B cell (primary cell): ENCODE measurements around the gene SUPT5H. TPM values are rescaled to one million over a fixed set of nuclear protein-coding genes. Genes with fewer than 3 reads are reported as not detected.

Experiments
- ATAC-seq: fragments of 200-7000 bp; cut with Tn5 transposase; one replicate; pipeline ENCODE4 v1.10.0; 2021; ENCODE audit warnings: low read depth, mild to moderate bottlenecking, moderate number of reproducible peaks, moderate library complexity
- CTCF ChIA-PET: fragments of 350-600 bp; sonication (Branson Sonifier 250); formaldehyde crosslinking; loops from one replicate; lab custom pipeline; 2021; ENCODE audit warnings: antibody characterized with exemption, inconsistent platforms; lab: Charles Lee
- POLR2A ChIA-PET: fragments of 350-600 bp; sonication (Branson Sonifier 250); formaldehyde crosslinking; loops from one replicate; lab custom pipeline; 2021; ENCODE audit warnings: antibody characterized with exemption; lab: Charles Lee
- DNase-seq: peaks from one replicate; pipeline ENCODE4 v3.0.0; 2013
- H2AFZ ChIP-seq: 2 replicates; pipeline ENCODE4 v1.6.1; 2012; ENCODE audit warnings: mild to moderate bottlenecking, low read depth, low read length; ENCODE audit not compliant: insufficient read depth, poor library complexity, severe bottlenecking
- H3K27ac ChIP-seq, 2 donors: 1 replicate in 1 of 2; 2 replicates in 1 of 2; pipeline ENCODE4 v1.5.1; 2012 to 2013; ENCODE audit warnings: low read length in 2 of 2, mild to moderate bottlenecking in 2 of 2, moderate library complexity in 1 of 2
- H3K27me3 ChIP-seq, 4 experiments: fragments of 200-600 bp in 1 of 4; sonication (generic) in 1 of 4; replicated peaks in 1 of 4; 1 replicate in 2 of 4; 2 replicates in 2 of 4; pipeline versions ENCODE4 v1.6.1 to v1.7.0; 2013 to 2016; ENCODE audit warnings: low read length in 3 of 4, mild to moderate bottlenecking in 2 of 4, mixed read lengths in 1 of 4, moderate library complexity in 1 of 4; ENCODE audit not compliant: insufficient read depth in 4 of 4, control insufficient read depth in 3 of 4; ENCODE audit errors: control extremely low read depth in 1 of 4
- H3K36me3 ChIP-seq, 2 experiments: replicated peaks in 1 of 2; 1 replicate in 1 of 2; 2 replicates in 1 of 2; pipeline versions ENCODE4 v1.6.1 to v1.7.1; 2013; ENCODE audit warnings: low read length in 1 of 2; ENCODE audit not compliant: insufficient read depth in 2 of 2, control insufficient read depth in 1 of 2; ENCODE audit errors: control extremely low read depth in 1 of 2, extremely low read depth in 1 of 2
- H3K4me1 ChIP-seq, 2 donors: fragments of 200-600 bp in 1 of 2; sonication (generic) in 1 of 2; 1 replicate in 1 of 2; 2 replicates in 1 of 2; pipeline versions ENCODE4 v1.5.1 to v1.6.1; 2013 to 2017; ENCODE audit warnings: low read length in 2 of 2; ENCODE audit not compliant: control insufficient read depth in 2 of 2, insufficient read depth in 2 of 2
- H3K4me2 ChIP-seq: replicated peaks from 2 replicates; pipeline ENCODE3; 2012; ENCODE audit warnings: mild to moderate bottlenecking, low read depth, low read length; ENCODE audit not compliant: poor library complexity, severe bottlenecking
- H3K4me3 ChIP-seq, 5 experiments: fragments of 200-600 bp in 1 of 5; sonication (generic) in 1 of 5; 1 replicate in 3 of 5; 2 replicates in 2 of 5; pipeline versions ENCODE4 v1.5.1 to v1.7.0; 2011 to 2016; ENCODE audit warnings: low read length in 4 of 5, mild to moderate bottlenecking in 4 of 5, low read depth in 2 of 5, control low read depth in 1 of 5, moderate library complexity in 1 of 5; ENCODE audit not compliant: insufficient read depth in 1 of 5; ENCODE audit errors: control extremely low read depth in 1 of 5, extremely low read depth in 1 of 5
- H3K79me2 ChIP-seq: fragments of 200-600 bp; sonication (generic); one replicate; pipeline ENCODE4 v1.6.0; 2016; ENCODE audit warnings: low read length; ENCODE audit not compliant: control insufficient read depth, insufficient read depth
- H3K9ac ChIP-seq: fragments of 200-600 bp; sonication (generic); 2 replicates; pipeline ENCODE4 v1.6.1; 2017; ENCODE audit warnings: mild to moderate bottlenecking, low read length, moderate library complexity
- H3K9me3 ChIP-seq, 3 donors: one replicate each; pipeline versions ENCODE4 v1.6.1 to v1.7.1; 2013; ENCODE audit warnings: low read length in 2 of 3; ENCODE audit not compliant: control insufficient read depth in 2 of 3, insufficient read depth in 1 of 3; ENCODE audit errors: control extremely low read depth in 1 of 3
- H4K20me1 ChIP-seq: 2 replicates; pipeline ENCODE4 v1.6.0; 2012; ENCODE audit warnings: mild to moderate bottlenecking, low read length; ENCODE audit not compliant: insufficient read depth, control insufficient read depth, poor library complexity, severe bottlenecking
- H3K27ac Mint-ChIP-seq: one replicate; pipeline ENCODE4 v1.8.0; 2021; ENCODE audit warnings: mixed read lengths
- H3K27me3 Mint-ChIP-seq: one replicate; pipeline ENCODE4 v1.8.0; 2021; ENCODE audit warnings: mixed read lengths
- H3K4me1 Mint-ChIP-seq: one replicate; pipeline ENCODE4 v1.8.0; 2021; ENCODE audit warnings: mixed read lengths
- H3K4me3 Mint-ChIP-seq: one replicate; pipeline ENCODE4 v1.8.0; 2021; ENCODE audit warnings: mixed read lengths
- H3K9me3 Mint-ChIP-seq: one replicate; pipeline ENCODE4 v1.8.0; 2022; ENCODE audit warnings: mixed read lengths; ENCODE audit not compliant: insufficient read depth
- EZH2 ChIP-seq: IDR thresholded peaks from 2 replicates; pipeline ENCODE4 v1.6.1; 2012; ENCODE audit warnings: borderline replicate concordance, low read depth, mild to moderate bottlenecking, moderate library complexity, low read length; ENCODE audit not compliant: insufficient read depth, poor library complexity, severe bottlenecking
- WGBS: methylation state at CpG from one replicate; pipeline ENCODE4 v1.1.5; 2013; ENCODE audit warnings: missing lambda C conversion rate; ENCODE audit not compliant: insufficient coverage; 5-methylcytosine and 5-hydroxymethylcytosine counted together
- intact Hi-C: fragments of 100-400 bp; cut with micrococcal nuclease; formaldehyde crosslinking; loops from one replicate; pipeline ENCODE4 v1.10.0; 2022
- polyA plus RNA-seq: library from polyadenylated mRNA; depleted of rRNA; stranded (reverse); fragments of >200 nt; gene quantifications from 2 replicates; pipeline ENCODE4 v1.2.3, GENCODE V29; 2012
- total RNA-seq, 2 donors: library from RNA; stranded (reverse); fragments of 120-200 nt in 1 of 2; gene quantifications; 1 replicate in 1 of 2; 2 replicates in 1 of 2; pipeline versions ENCODE4 v1.2.3 to v1.2.4, GENCODE V29; 2013 to 2022
- TF ChIP-seq, protein P1 (sequence below): fragments of 200-600 bp; IDR thresholded peaks from one replicate; pipeline ENCODE4 v1.8.0; 2022; ENCODE audit warnings: antibody characterized with exemption, mild to moderate bottlenecking

Gene SUPT5H
- total and polyA plus RNA-seq, 2 donors (not counting 1 experiment from before 2014, with no cell fraction given) = 119 to 203 TPM

DNA sequence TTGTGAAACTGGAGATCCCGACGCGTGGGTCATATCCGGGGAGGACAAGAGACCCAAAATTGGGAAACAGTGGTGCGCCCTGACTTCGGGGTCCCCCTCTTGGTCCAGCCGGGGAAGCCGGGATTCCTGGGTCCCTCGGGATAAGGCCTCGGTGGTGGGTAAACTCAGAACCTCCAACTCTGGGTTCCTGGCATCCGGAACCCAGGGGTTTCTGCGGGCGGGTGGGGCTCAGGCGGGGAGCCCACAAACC lies 38.0 kb upstream of the SUPT5H start:
- Mint-ChIP-seq H3K9me3 (no peaks in the 10 kb centered on the region), H3K4me1 (peaks cover 61% of the 10 kb centered on the region), H3K27me3 (no peaks in the 10 kb centered on the region), H3K4me3 (peak overlapping the region; percentile 94), H3K27ac (peak overlapping the region; percentile 97)
- Histone ChIP-seq H2AFZ (no peak overlapping the region), H3K27me3 (no peaks in the 10 kb centered on the region), H3K4me1 (peaks cover 41 to 64% of the 10 kb centered on the region in 2 donors), H3K27ac (peak overlapping the region; percentile 100), H3K79me2 (peaks cover 60% of the 10 kb centered on the region), H3K9me3 (peaks cover 0 to 1% (median 0%) of the 10 kb centered on the region in 3 donors), H3K9ac (peak overlapping the region; percentile 99), H3K4me2 (peak overlapping the region; percentile 100), H3K36me3 (peaks cover 0 to 24% of the 10 kb centered on the region in 2 experiments), H4K20me1 (peaks cover 28% of the 10 kb centered on the region), H3K4me3 (peak overlapping the region; percentile 87 to 99 (median 95))
- intact Hi-C loops = loop anchor here (10.0 kb wide), 1 partner anchor 543 kb away; no protein-coding TSS in a partner anchor
- ATAC-seq (no peak), DNase-seq (no peak)
- POLR2A ChIA-PET = interaction anchor here (1.4 to 8.8 kb wide), 5 partner anchors 10 to 65 kb away, joined by 7 to 69 read pairs (median 17); partner anchors contain the start of genes MED29, PAF1, RPS16 and SAMD4B
- under 1% methylated on average over 14 of the region's 14 CpGs for WGBS
- TF ChIP-seq EZH2 = no peak
- TF ChIP-seq, protein P1, sequence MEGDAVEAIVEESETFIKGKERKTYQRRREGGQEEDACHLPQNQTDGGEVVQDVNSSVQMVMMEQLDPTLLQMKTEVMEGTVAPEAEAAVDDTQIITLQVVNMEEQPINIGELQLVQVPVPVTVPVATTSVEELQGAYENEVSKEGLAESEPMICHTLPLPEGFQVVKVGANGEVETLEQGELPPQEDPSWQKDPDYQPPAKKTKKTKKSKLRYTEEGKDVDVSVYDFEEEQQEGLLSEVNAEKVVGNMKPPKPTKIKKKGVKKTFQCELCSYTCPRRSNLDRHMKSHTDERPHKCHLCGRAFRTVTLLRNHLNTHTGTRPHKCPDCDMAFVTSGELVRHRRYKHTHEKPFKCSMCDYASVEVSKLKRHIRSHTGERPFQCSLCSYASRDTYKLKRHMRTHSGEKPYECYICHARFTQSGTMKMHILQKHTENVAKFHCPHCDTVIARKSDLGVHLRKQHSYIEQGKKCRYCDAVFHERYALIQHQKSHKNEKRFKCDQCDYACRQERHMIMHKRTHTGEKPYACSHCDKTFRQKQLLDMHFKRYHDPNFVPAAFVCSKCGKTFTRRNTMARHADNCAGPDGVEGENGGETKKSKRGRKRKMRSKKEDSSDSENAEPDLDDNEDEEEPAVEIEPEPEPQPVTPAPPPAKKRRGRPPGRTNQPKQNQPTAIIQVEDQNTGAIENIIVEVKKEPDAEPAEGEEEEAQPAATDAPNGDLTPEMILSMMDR = no peak
- CTCF ChIA-PET = interaction anchor here (0.9 to 2.9 kb wide), 4 partner anchors 8 to 21 kb away, joined by 3 to 42 read pairs (median 8); partner anchors contain the start of genes MED29 and PAF1

DNA sequence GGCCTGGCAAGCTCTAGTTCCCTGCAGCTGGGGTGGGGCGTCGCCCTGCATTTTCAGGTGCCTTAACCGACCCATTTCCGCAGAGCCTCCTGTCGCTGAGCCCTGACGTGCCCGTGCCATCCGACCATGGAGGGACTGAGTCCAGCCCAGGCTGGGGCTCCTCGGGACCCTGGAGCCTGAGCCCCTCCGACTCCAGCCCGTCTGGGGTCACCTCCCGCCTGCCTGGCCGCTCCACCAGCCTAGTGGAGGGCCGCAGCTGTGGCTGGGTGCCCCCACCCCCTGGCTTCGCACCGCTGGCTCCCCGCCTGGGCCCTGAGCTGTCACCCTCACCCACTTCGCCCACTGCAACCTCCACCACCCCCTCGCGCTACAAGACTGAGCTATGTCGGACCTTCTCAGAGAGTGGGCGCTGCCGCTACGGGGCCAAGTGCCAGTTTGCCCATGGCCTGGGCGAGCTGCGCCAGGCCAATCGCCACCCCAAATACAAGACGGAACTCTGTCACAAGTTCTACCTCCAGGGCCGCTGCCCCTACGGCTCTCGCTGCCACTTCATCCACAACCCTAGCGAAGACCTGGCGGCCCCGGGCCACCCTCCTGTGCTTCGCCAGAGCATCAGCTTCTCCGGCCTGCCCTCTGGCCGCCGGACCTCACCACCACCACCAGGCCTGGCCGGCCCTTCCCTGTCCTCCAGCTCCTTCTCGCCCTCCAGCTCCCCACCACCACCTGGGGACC lies 37.6 kb upstream of the SUPT5H start:
- peak overlapping the region; percentile 100 for H3K4me2 ChIP-seq
- peaks cover 38 to 59% of the 10 kb centered on the region in 2 donors for H3K4me1 ChIP-seq
- POLR2A ChIA-PET = interaction anchor here (1.4 to 8.8 kb wide), 5 partner anchors 7 to 66 kb away, joined by 8 to 69 read pairs (median 17); partner anchors contain the start of genes MED29, PAF1, RPS16 and SAMD4B
- no peaks in the 10 kb centered on the region for H3K27me3 ChIP-seq
- ATAC-seq = peak; percentile 1
- H2AFZ ChIP-seq = no peak overlapping the region
- H4K20me1 ChIP-seq = peaks cover 28% of the 10 kb centered on the region
- DNase-seq = peak; percentile 86
- peak overlapping the region; percentile 97 for H3K27ac Mint-ChIP-seq
- peaks cover 56% of the 10 kb centered on the region for H3K4me1 Mint-ChIP-seq
- H3K9me3 Mint-ChIP-seq = no peaks in the 10 kb centered on the region
- H3K36me3 ChIP-seq = peaks cover 0 to 24% of the 10 kb centered on the region in 2 experiments
- 10% methylated on average over 40 of the region's 40 CpGs for WGBS
- H3K9ac ChIP-seq = peak overlapping the region; percentile 99
- H3K4me3 ChIP-seq = peak overlapping the region; percentile 87 to 99 (median 95)
- no peaks in the 10 kb centered on the region for H3K27me3 Mint-ChIP-seq
- TF ChIP-seq, protein P1 = no peak
- no peak for TF ChIP-seq EZH2
- H3K27ac ChIP-seq = peak overlapping the region; percentile 100
- CTCF ChIA-PET = interaction anchor here (0.9 to 2.9 kb wide), 4 partner anchors 8 to 21 kb away, joined by 3 to 42 read pairs (median 8); partner anchors contain the start of genes MED29 and PAF1
- no peaks in the 10 kb centered on the region for H3K9me3 ChIP-seq
- H3K4me3 Mint-ChIP-seq = peak overlapping the region; percentile 94
- intact Hi-C loops = loop anchor here (10.0 kb wide), 1 partner anchor 543 kb away; no protein-coding TSS in a partner anchor
- peaks cover 60% of the 10 kb centered on the region for H3K79me2 ChIP-seq
